Measurements from ENCODE around the gene PLCB4.

PLCB4 gene

DNA sequence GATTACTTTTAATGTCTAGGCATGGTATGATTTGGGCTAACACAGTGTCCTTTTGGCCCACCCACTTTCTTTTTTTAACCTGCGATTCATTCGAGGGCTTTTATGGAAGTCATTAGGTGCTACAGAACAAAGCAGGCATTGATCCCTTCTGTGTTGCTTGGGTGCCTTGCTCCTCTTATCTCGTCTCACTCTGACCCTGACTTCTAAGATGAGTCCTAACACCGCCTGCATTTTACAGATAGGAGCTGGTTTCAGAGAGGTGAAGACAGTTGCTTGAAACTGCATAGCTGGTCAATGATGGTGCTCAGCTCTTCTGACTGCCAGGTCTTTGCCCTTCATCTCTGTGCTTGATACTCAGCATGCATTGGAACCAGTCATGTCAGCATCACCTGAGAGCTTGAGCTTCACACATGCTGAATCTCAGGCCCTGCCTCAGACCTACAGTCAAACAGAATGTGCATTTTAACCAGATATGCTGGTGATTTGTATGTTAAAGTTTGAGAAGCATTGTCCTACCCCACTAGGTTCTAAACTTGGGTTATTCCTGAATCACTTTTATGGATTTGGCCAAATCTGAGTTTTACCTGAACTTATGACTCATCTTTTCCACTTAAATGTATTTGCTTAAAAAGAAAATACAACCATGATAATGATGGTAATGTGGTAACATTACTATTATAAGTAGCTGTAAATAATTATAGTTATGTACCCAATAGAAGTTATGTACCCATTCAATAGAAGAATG, 142.3 kb downstream of the PLCB4 start:
- no peak for DNase-seq (ENCODE audit: low read depth)
- TF ChIP-seq, protein P1, sequence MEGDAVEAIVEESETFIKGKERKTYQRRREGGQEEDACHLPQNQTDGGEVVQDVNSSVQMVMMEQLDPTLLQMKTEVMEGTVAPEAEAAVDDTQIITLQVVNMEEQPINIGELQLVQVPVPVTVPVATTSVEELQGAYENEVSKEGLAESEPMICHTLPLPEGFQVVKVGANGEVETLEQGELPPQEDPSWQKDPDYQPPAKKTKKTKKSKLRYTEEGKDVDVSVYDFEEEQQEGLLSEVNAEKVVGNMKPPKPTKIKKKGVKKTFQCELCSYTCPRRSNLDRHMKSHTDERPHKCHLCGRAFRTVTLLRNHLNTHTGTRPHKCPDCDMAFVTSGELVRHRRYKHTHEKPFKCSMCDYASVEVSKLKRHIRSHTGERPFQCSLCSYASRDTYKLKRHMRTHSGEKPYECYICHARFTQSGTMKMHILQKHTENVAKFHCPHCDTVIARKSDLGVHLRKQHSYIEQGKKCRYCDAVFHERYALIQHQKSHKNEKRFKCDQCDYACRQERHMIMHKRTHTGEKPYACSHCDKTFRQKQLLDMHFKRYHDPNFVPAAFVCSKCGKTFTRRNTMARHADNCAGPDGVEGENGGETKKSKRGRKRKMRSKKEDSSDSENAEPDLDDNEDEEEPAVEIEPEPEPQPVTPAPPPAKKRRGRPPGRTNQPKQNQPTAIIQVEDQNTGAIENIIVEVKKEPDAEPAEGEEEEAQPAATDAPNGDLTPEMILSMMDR (IDR thresholded peaks at IDR 0.05; ENCODE audit: insufficient read depth, low read depth, low read length, missing control alignments) = no peak

DNA sequence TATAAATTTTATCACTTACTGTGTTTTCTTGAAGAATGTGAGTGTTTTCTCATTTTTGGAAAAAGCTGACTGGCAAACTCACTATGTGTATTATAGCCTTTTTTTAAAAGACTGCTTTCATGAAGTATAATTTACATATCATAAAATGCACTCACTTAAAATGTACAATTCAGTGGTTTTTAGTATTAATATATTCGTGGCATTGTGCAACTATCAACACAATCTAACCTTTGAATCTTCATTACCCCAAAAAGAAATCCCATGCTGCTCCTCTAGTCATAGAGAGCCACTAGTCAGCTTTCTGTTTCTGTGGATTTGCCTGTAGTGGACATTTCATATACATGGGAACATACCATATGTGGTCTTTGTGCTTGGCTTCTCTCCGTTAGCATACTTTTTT, 143.8 kb downstream of the PLCB4 start:
- DNase-seq (ENCODE audit: low read depth) = no peak
- TF ChIP-seq, protein P1 (IDR thresholded peaks at IDR 0.05; ENCODE audit: insufficient read depth, low read depth, low read length, missing control alignments) = no peak
- no peak overlapping the region for H3K4me3 ChIP-seq (ENCODE audit: low read depth, low read length)

More for the DNA sequence above, 142.3 kb downstream of the PLCB4 start:
- H3K4me3 ChIP-seq (ENCODE audit: low read depth, low read length) = no peak overlapping the region

DNA sequence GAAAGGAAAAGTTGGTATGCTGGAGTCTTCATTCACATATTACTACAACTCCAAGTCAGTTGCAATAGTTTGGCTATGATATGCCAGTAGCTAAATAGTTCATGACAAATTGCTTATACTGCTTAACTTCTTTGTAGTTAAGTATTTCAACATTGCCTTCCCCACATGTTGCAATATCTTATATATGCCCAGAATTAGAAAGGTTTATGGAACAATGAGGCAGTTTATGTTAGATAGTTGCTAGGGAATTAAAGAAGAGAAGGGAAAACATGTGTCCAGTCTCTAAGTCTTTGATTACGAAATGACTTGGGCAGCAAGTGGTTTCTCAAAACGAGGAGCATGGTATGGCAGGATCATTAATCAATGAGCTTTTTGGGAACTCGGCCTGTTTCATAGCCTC, 145.8 kb downstream of the PLCB4 start:
- no peak for DNase-seq (ENCODE audit: low read depth)
- TF ChIP-seq, protein P1 (IDR thresholded peaks at IDR 0.05; ENCODE audit: insufficient read depth, low read depth, low read length, missing control alignments) = no peak
- H3K4me3 ChIP-seq (ENCODE audit: low read depth, low read length) = no peak overlapping the region

DNA sequence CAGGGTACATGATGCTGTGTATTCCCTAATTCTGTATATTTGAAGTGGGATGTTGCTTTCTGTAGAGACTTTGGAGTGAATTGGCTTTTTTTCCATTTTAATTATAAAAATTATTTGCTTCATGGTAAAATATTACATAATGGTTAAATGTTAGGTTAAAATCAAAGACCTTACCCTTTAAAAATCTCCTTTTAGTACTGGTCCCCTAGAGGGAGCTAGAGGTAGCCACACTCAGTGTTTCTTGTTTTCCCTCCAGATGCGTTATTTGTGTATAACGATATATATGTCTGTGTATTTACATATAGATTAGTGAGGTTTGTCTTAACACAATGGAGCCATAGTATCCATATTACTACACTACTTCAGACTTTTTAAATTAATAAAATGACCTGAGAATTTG, 146.7 kb downstream of the PLCB4 start:
- peak; percentile 11 for DNase-seq (ENCODE audit: low read depth)
- TF ChIP-seq, protein P1 (IDR thresholded peaks at IDR 0.05; ENCODE audit: insufficient read depth, low read depth, low read length, missing control alignments) = peak; percentile 39

DNA sequence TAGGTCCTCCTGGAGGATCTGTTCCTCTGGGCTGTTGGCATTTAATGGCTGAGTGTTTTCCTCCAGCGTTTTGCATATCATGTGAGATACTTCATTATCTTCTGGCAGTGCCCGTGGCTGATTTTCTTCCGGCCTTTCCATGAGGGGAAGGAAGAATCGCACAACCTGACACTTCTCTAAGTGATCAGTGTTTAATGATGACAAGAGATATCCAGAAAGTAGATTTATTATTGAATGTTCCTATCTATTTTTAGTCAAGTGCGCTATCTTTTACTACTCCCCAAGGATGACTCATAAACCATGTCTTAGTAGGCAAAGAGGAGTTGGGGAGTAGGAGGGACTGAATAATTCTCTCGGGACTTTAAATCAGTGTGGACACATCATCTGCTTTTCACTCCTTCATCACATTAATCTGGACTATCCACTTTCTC, 149.7 kb downstream of the PLCB4 start:
- H3K4me3 ChIP-seq (ENCODE audit: low read depth, low read length) = no peak overlapping the region
- TF ChIP-seq, protein P1 (IDR thresholded peaks at IDR 0.05; ENCODE audit: insufficient read depth, low read depth, low read length, missing control alignments) = no peak
- DNase-seq (ENCODE audit: low read depth) = no peak

More for the DNA sequence above, 146.7 kb downstream of the PLCB4 start:
- no peak overlapping the region for H3K4me3 ChIP-seq (ENCODE audit: low read depth, low read length)

DNA sequence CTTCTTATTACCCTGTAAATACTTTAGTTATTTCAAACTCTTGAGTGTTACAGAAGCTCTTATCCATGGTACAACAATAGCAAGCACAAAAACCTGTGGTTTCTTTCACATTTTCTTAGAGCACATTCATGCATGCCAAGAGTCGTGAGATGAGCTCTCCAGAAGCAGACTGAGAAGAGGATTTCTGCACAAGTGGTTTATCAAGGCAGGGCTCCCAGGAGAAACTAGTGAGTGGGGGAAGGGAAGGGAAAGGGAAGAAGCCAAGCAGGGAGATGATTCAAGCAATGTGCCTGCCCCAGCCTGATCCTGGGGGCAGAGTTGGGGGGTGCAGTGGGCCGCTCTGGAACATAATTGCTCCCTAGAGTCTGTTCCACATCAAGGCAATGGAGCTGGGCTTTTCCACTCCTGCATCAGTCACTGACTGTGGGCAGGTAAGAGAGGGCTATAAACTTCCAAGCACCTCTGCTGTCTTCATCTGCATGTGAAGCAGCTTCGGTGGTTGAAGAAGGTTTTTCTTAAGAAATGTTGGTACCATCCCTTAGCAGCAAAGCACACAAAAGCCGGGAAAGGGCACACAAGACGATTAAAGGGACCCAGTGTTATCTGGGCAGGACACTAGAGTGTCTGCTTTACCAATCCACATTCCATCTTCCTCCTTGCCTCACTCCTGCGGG, 152.1 kb downstream of the PLCB4 start:
- TF ChIP-seq, protein P1 (IDR thresholded peaks at IDR 0.05; ENCODE audit: insufficient read depth, low read depth, low read length, missing control alignments) = no peak
- no peak for DNase-seq (ENCODE audit: low read depth)

More for the DNA sequence above, 152.1 kb downstream of the PLCB4 start:
- H3K4me3 ChIP-seq (ENCODE audit: low read depth, low read length) = no peak overlapping the region

Data from GM12865 (cell line).